ENCODE data around the gene DMRTA2.
"Not testable (repeated sequence)": the region's sequence is repeated elsewhere in the genome, so short reads cannot be mapped to it uniquely, and the experiment has no call there.

DMRTA2 gene

GRCh38 chr1:50416150-50416527 is 7.1 kb downstream of the DMRTA2 start:
- no peak for DNase-seq (ENCODE audit: low read depth)
- H3K4me3 ChIP-seq (ENCODE audit: low read length) = no peak overlapping the region
- TF ChIP-seq CTCF (conservative IDR thresholded peaks at IDR 0.05; ENCODE audit: low read length) = no peak

- H3K4me3 ChIP-seq (ENCODE audit: low read length) = no peak overlapping the region
- no peak for DNase-seq (ENCODE audit: low read depth)
- no peak for TF ChIP-seq CTCF (conservative IDR thresholded peaks at IDR 0.05; ENCODE audit: low read length)
Observed at GRCh38 chr1:50415235-50416149, 7.8 kb downstream of the DMRTA2 start.

- TF ChIP-seq CTCF (conservative IDR thresholded peaks at IDR 0.05; ENCODE audit: low read length) = no peak
- no peak for DNase-seq (ENCODE audit: low read depth)
- no peak overlapping the region for H3K4me3 ChIP-seq (ENCODE audit: low read length)
Observed at GRCh38 chr1:50414853-50415234, 8.4 kb downstream of the DMRTA2 start.

GRCh38 chr1:50412813-50413476 is 10.3 kb downstream of the DMRTA2 start:
- no peak for TF ChIP-seq CTCF (conservative IDR thresholded peaks at IDR 0.05; ENCODE audit: low read length)
- H3K4me3 ChIP-seq (ENCODE audit: low read length) = no peak overlapping the region
- no peak for DNase-seq (ENCODE audit: low read depth)

- H3K4me3 ChIP-seq (ENCODE audit: low read length) = no peak overlapping the region
- no peak for DNase-seq (ENCODE audit: low read depth)
- no peak for TF ChIP-seq CTCF (conservative IDR thresholded peaks at IDR 0.05; ENCODE audit: low read length)
Observed at GRCh38 chr1:50405814-50406213, 17.4 kb downstream of the DMRTA2 start.

- no peak for TF ChIP-seq CTCF (conservative IDR thresholded peaks at IDR 0.05; ENCODE audit: low read length)
- H3K4me3 ChIP-seq (ENCODE audit: low read length) = no peak overlapping the region
- DNase-seq (ENCODE audit: low read depth) = no peak
Observed at GRCh38 chr1:50393522-50394120, 29.6 kb downstream of the DMRTA2 start.

GRCh38 chr1:50381551-50381950 is 41.7 kb downstream of the DMRTA2 start:
- not testable (repeated sequence) for H3K4me3 ChIP-seq (ENCODE audit: low read length); DNase-seq (ENCODE audit: low read depth)

Data from AG10803 (cell line).